ENCODE data around the gene DYSF.

The DYSF gene

GRCh38 chr2:71706836-71707235, 253.5 kb downstream of the DYSF start:
- in situ Hi-C loops (cut with MboI; ENCODE audit: low sequenced_read_pairs, unreplicated experiment), result no loop called here
- no peak for DNase-seq (ENCODE audit: low spot score)
- TF ChIP-seq, protein P1, sequence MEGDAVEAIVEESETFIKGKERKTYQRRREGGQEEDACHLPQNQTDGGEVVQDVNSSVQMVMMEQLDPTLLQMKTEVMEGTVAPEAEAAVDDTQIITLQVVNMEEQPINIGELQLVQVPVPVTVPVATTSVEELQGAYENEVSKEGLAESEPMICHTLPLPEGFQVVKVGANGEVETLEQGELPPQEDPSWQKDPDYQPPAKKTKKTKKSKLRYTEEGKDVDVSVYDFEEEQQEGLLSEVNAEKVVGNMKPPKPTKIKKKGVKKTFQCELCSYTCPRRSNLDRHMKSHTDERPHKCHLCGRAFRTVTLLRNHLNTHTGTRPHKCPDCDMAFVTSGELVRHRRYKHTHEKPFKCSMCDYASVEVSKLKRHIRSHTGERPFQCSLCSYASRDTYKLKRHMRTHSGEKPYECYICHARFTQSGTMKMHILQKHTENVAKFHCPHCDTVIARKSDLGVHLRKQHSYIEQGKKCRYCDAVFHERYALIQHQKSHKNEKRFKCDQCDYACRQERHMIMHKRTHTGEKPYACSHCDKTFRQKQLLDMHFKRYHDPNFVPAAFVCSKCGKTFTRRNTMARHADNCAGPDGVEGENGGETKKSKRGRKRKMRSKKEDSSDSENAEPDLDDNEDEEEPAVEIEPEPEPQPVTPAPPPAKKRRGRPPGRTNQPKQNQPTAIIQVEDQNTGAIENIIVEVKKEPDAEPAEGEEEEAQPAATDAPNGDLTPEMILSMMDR (IDR thresholded peaks at IDR 0.05; ENCODE audit: borderline replicate concordance, control extremely low read depth, extremely low read depth, insufficient read depth, missing control alignments), result no peak

DNA sequence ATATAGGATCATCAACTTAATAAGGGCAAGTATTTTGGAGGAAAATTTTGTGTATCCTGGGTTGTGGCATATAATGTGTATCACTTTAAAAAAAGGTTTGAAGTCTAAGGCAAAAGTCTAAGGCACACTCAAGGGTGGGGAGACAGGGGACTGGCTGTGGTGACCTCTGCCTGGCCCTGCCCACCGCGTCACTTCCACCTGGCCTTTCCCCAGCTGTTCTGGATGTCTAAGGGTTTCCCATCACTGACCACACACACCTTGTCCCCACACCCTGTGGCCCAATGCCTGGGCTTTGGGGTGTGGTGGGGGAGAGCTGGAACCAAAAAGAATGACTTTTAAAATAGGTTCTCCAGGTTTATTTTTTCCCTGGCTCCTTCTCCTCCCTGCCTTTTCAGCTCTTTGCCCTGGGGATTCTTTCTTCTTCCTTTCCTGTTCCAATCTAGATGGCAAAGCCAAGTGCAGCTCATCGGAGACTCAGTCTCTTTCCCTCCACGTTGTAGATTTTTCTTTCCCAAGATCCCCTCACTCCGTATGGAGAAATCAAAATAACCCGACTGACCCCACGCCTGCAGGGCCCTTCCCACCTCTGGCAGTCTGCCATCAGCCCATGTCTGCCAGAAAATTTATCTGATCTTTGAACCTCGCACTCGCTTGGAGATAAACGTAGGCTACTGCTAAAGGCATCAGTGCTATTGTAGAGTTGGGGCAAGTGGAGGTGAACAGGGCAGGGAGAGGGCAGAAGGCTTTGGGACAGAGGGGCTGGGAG, 257.2 kb downstream of the DYSF start:
- DNase-seq (ENCODE audit: low spot score), result no peak
- TF ChIP-seq, protein P1 (IDR thresholded peaks at IDR 0.05; ENCODE audit: borderline replicate concordance, control extremely low read depth, extremely low read depth, insufficient read depth, missing control alignments), result no peak
- in situ Hi-C loops (cut with MboI; ENCODE audit: low sequenced_read_pairs, unreplicated experiment), result no loop called here

- TF ChIP-seq, protein P1 (IDR thresholded peaks at IDR 0.05; ENCODE audit: borderline replicate concordance, control extremely low read depth, extremely low read depth, insufficient read depth, missing control alignments), result no peak
- in situ Hi-C loops (cut with MboI; ENCODE audit: low sequenced_read_pairs, unreplicated experiment), result no loop called here
- no peak for DNase-seq (ENCODE audit: low spot score)
These were observed 257.9 kb downstream of the DYSF start for GRCh38 chr2:71711133-71711855.

DNA sequence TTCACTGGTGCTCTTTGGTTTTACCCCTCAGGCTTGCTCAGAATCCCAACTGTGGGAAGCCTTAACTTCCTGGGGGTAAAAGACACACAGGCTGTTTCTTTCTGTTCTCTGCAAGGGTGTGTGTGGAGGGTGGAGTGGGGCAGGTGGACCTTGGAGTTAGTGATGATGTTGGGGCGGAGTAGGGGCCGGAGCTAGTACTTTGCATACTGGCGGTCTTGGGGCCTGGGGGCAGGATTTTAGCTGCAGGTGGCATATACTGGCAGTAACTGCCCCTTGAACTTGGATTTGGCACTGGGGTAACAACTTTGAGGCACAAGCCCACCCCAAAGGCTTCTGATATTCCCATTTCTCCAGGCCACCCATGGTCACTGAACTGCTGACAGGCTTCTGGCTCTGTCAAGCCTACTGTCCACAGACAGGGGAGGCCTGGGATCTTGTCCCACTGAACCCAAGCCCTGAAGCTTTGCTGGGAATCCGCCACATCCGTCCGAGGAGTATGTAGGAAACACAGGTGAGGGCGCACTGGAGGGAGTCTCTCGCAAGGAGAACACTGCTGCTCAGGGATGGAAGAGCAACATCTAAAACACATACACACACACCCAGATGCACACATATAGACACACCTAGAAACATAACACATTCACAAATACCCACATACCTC, 258.9 kb downstream of the DYSF start:
- TF ChIP-seq, protein P1 (IDR thresholded peaks at IDR 0.05; ENCODE audit: borderline replicate concordance, control extremely low read depth, extremely low read depth, insufficient read depth, missing control alignments), result no peak
- in situ Hi-C loops (cut with MboI; ENCODE audit: low sequenced_read_pairs, unreplicated experiment), result no loop called here
- DNase-seq (ENCODE audit: low spot score), result no peak

- in situ Hi-C loops (cut with MboI; ENCODE audit: low sequenced_read_pairs, unreplicated experiment), result no loop called here
- TF ChIP-seq, protein P1 (IDR thresholded peaks at IDR 0.05; ENCODE audit: borderline replicate concordance, control extremely low read depth, extremely low read depth, insufficient read depth, missing control alignments), result no peak
- DNase-seq (ENCODE audit: low spot score), result no peak
These were observed 260.5 kb downstream of the DYSF start for GRCh38 chr2:71713581-71714580.

Measured in GM13976 (cell line).